Right lobe of liver (tissue), 4 donors: Measurements from ENCODE around the gene MAST4.

Experiments used
- CTCF ChIP-seq, 4 donors: fragments of 200-600 bp in 3 of 4; fragments of 450-650 bp in 1 of 4; IDR thresholded peaks; one replicate each; pipeline versions ENCODE4 v1.5.1 to v1.8.0; 2016 to 2022; ENCODE audit warnings: antibody characterized with exemption in 4 of 4, mild to moderate bottlenecking in 2 of 4
- POLR2A ChIP-seq: fragments of 450-650 bp; IDR thresholded peaks from one replicate; pipeline ENCODE4 v1.6.1; 2017; ENCODE audit warnings: antibody characterized with exemption, mild to moderate bottlenecking
- donor health status: DM: no; HTN: no; CAD: no.
- donor health status: DM: no; HTN: no; CAD: no.
- donor health status: DM: no; HTN: yes; CAD: no.

- TF ChIP-seq CTCF (IDR thresholded peaks at IDR 0.05) (no peak), POLR2A (no peak)
Measured at GRCh38 chr5:67168069-67168468, 571.9 kb downstream of the MAST4 start.
